ENCODE measurements around the gene ATP5ME. TPM values are rescaled to one million over a fixed set of nuclear protein-coding genes. Genes with fewer than 3 reads are reported as not detected.
"Not testable (repeated sequence)": the region's sequence is repeated elsewhere in the genome, so short reads cannot be mapped to it uniquely, and the experiment has no call there.

Gene ATP5ME
- total and polyA plus RNA-seq, 3 donors from 2014 or later: 123 to 299 (median 139) TPM

DNA sequence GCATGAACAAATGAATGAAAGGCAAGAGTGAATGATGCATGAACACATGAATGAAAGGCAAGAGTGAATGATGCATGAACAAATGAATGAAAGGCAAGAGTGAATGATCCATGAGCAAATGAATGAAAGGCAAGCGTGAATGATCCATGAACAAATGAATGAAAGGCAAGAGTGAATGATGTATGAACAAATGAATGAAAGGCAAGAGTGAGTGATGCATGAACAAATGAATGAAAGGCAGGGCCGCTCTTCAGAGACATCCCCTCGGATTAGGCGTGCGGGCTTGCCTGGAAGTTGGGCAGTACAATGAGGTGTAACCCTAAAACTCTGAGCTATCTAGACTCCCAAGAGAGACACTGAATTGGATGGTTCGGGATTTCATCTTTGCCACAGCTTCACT lies 35.3 kb upstream of the ATP5ME start:
- no peak overlapping the region for H3K27ac ChIP-seq
- H3K4me3 ChIP-seq: no peak overlapping the region
- no peaks in the 10 kb centered on the region for H3K36me3 ChIP-seq (ENCODE audit: low read depth, missing control alignments)
- peaks cover 20% of the 10 kb centered on the region for H3K4me1 ChIP-seq
- 94 to 95% methylated on average over 6 of the region's 6 CpGs for WGBS, 2 donors
- H3K27me3 ChIP-seq: no peaks in the 10 kb centered on the region
- TF ChIP-seq, protein P1, sequence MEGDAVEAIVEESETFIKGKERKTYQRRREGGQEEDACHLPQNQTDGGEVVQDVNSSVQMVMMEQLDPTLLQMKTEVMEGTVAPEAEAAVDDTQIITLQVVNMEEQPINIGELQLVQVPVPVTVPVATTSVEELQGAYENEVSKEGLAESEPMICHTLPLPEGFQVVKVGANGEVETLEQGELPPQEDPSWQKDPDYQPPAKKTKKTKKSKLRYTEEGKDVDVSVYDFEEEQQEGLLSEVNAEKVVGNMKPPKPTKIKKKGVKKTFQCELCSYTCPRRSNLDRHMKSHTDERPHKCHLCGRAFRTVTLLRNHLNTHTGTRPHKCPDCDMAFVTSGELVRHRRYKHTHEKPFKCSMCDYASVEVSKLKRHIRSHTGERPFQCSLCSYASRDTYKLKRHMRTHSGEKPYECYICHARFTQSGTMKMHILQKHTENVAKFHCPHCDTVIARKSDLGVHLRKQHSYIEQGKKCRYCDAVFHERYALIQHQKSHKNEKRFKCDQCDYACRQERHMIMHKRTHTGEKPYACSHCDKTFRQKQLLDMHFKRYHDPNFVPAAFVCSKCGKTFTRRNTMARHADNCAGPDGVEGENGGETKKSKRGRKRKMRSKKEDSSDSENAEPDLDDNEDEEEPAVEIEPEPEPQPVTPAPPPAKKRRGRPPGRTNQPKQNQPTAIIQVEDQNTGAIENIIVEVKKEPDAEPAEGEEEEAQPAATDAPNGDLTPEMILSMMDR (IDR thresholded peaks at IDR 0.05): no peak
- TF ChIP-seq POLR2A (IDR thresholded peaks at IDR 0.05): no peak
- DNase-seq: no peak
- no peaks in the 10 kb centered on the region for H3K9me3 ChIP-seq
- intact Hi-C loops (cut with DNase I; ENCODE audit: low total_unique reads): no loop called here

DNA sequence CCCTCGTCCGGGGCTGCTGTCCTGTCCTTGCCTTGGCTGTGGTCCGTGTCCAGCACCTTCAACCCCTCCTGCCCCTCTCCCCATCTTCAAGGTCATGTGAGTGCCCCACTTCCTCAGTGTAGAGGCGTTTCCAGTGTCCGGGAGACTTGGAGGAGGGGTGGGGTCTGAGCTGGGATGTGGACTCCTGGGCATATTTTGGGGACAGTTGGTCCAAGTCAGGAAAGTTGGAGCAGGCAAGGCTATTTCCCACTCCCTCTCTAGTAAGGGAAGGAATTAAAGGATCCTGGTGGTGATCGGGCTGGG lies 34.5 kb upstream of the ATP5ME start:
- no peaks in the 10 kb centered on the region for H3K36me3 ChIP-seq (ENCODE audit: low read depth, missing control alignments)
- H3K4me3 ChIP-seq: no peak overlapping the region
- H3K9me3 ChIP-seq: no peaks in the 10 kb centered on the region
- intact Hi-C loops (cut with DNase I; ENCODE audit: low total_unique reads): no loop called here
- TF ChIP-seq POLR2A (IDR thresholded peaks at IDR 0.05): no peak
- TF ChIP-seq, protein P1 (IDR thresholded peaks at IDR 0.05): no peak
- DNase-seq: no peak
- peaks cover 20% of the 10 kb centered on the region for H3K4me1 ChIP-seq
- H3K27me3 ChIP-seq: no peaks in the 10 kb centered on the region
- WGBS, 2 donors: 42 to 47% methylated on average over 6 of the region's 6 CpGs
- H3K27ac ChIP-seq: no peak overlapping the region

DNA sequence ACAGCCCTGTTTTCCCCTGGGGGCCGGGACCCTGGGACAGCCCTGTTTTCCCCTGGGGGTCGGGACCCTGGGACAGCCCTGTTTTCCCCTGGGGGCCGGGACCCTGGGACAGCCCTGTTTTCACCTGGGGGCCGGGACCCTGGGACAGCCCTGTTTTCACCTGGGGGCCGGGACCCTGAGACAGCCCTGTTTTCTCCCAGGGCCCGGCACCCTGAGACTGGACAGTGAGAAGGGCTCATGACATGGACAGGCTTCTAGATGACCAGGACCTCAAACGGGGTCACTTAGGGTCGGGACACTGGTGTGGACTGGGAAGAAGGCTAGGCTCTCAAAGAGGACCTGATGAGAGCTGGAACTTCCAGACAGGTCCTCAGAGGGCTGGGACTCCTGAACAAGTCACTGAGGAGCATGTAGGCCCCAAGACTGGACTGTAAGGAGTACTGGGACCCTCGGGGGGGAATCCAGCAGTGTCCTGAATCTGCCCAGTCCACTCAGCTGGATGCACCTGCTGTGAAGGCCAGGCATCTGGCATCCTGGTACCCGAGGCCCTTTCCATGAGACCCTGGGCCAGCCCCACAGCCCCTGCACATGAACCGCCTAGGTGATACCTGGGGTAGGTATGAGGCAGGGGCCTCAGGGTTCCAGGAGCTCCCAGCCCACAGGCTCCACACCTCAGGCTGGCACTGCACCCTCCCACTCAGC lies 34.0 kb upstream of the ATP5ME start:
- no peaks in the 10 kb centered on the region for H3K9me3 ChIP-seq
- no peak overlapping the region for H3K4me3 ChIP-seq
- no peak for DNase-seq
- H3K4me1 ChIP-seq: peaks cover 20% of the 10 kb centered on the region
- TF ChIP-seq, protein P1 (IDR thresholded peaks at IDR 0.05): no peak
- TF ChIP-seq POLR2A (IDR thresholded peaks at IDR 0.05): no peak
- 80 to 100% methylated on average over 3 to 11 of the region's 11 CpGs for WGBS, 2 donors
- intact Hi-C loops (cut with DNase I; ENCODE audit: low total_unique reads): no loop called here
- H3K27ac ChIP-seq: no peak overlapping the region
- H3K36me3 ChIP-seq (ENCODE audit: low read depth, missing control alignments): no peaks in the 10 kb centered on the region
- no peaks in the 10 kb centered on the region for H3K27me3 ChIP-seq

- Histone ChIP-seq H3K36me3 (ENCODE audit: low read depth, missing control alignments) (no peaks in the 10 kb centered on the region), H3K9me3 (no peaks in the 10 kb centered on the region), H3K27ac (no peak overlapping the region), H3K4me3 (peak overlapping the region in 1 of 2 donors; percentile 79), H3K27me3 (no peaks in the 10 kb centered on the region), H3K4me1 (peaks cover 20% of the 10 kb centered on the region)
- intact Hi-C loops (cut with DNase I; ENCODE audit: low total_unique reads): no loop called here
- DNase-seq: no peak
- TF ChIP-seq POLR2A (IDR thresholded peaks at IDR 0.05): no peak
- TF ChIP-seq, protein P1 (IDR thresholded peaks at IDR 0.05): no peak
- 50 to 56% methylated on average over 13 to 21 of the region's 21 CpGs for WGBS, 2 donors
Measured at GRCh38 chr4:706834-707598, 32.9 kb upstream of the ATP5ME start.

- H3K27me3 ChIP-seq; DNase-seq; intact Hi-C loops (cut with DNase I; ENCODE audit: low total_unique reads); H3K36me3 ChIP-seq (ENCODE audit: low read depth, missing control alignments); H3K9me3 ChIP-seq: not testable (repeated sequence)
- Histone ChIP-seq H3K27ac (peak overlapping the region; percentile 60 to 89), H3K4me3 (peak overlapping the region; percentile 79 to 95), H3K4me1 (peaks cover 20% of the 10 kb centered on the region)
- 0 to 4% methylated on average over 3 to 15 of the region's 21 CpGs for WGBS, 2 donors
Measured at GRCh38 chr4:706083-706633, 32.1 kb upstream of the ATP5ME start.
